Gastroesophageal sphincter (tissue), 4 donors: ENCODE measurements around the gene ALOXE3. TPM values are rescaled to one million over a fixed set of nuclear protein-coding genes. Genes with fewer than 3 reads are reported as not detected.

Source experiments
- ATAC-seq: fragments of 150-250 bp; one replicate; pipeline ENCODE4 v1.9.1; 2016; ENCODE audit warnings: mild to moderate bottlenecking, moderate library complexity
- H3K27ac ChIP-seq, 4 donors: fragments of 200-600 bp; sonication (generic) in 3 of 4; 1 replicate in 3 of 4; 2 replicates in 1 of 4; pipeline ENCODE4 v1.5.1; 2016 to 2019
- H3K27me3 ChIP-seq: fragments of 200-600 bp; sonication (generic); one replicate; pipeline ENCODE4 v1.5.1; 2019
- H3K36me3 ChIP-seq, 2 donors: fragments of 200-600 bp; sonication (generic); one replicate each; pipeline ENCODE4 v1.5.1; 2019; ENCODE audit warnings: control low read depth in 1 of 2
- H3K4me1 ChIP-seq, 3 donors: fragments of 200-600 bp; sonication (generic); 1 replicate in 2 of 3; 2 replicates in 1 of 3; pipeline ENCODE4 v1.5.1; 2016 to 2019; ENCODE audit warnings: control low read depth in 2 of 3
- H3K4me3 ChIP-seq, 2 donors: fragments of 200-600 bp; sonication (generic); one replicate each; pipeline ENCODE4 v1.5.1; 2019; ENCODE audit warnings: mild to moderate bottlenecking in 1 of 2, moderate library complexity in 1 of 2
- H3K9me3 ChIP-seq, 3 donors: fragments of 200-600 bp; sonication (generic); one replicate each; pipeline ENCODE4 v1.5.1; 2017 to 2019; ENCODE audit warnings: control low read depth in 2 of 3
- CTCF ChIP-seq, 4 experiments: fragments of 200-600 bp in 2 of 4; fragments of 450-650 bp in 2 of 4; sonication (generic) in 1 of 4; IDR thresholded peaks; one replicate each; pipeline ENCODE4 v1.5.1; 2017 to 2019; ENCODE audit warnings: antibody characterized with exemption in 4 of 4, mild to moderate bottlenecking in 2 of 4, moderate library complexity in 2 of 4
- EP300 ChIP-seq: sonication (generic); formaldehyde crosslinking; IDR thresholded peaks from one replicate; pipeline ENCODE4 v1.6.1; 2017; ENCODE audit warnings: antibody characterized with exemption, mild to moderate bottlenecking
- POLR2A ChIP-seq, 2 donors: fragments of 450-650 bp; IDR thresholded peaks; one replicate each; pipeline ENCODE4 v1.6.1; 2017; ENCODE audit warnings: antibody characterized with exemption in 2 of 2, mild to moderate bottlenecking in 2 of 2, moderate library complexity in 1 of 2
- POLR2AphosphoS5 ChIP-seq: sonication (generic); formaldehyde crosslinking; IDR thresholded peaks from one replicate; pipeline ENCODE4 v1.6.1; 2017; ENCODE audit warnings: antibody characterized with exemption
- WGBS, 2 donors: methylation state at CpG; one replicate each; pipeline ENCODE4 v1.1.5; 2018; ENCODE audit warnings: low coverage in 1 of 2; 5-methylcytosine and 5-hydroxymethylcytosine counted together
- total RNA-seq, 4 donors: library from RNA; depleted of rRNA; stranded (reverse); fragments of >200 nt; gene quantifications; one replicate each; pipeline ENCODE4 v1.1.0, GENCODE V29; 2016

The ALOXE3 gene
- total RNA-seq, 4 donors from 2014 or later = 0.37 TPM; not detected in 3

GRCh38 chr17:8138374-8138671, 20.0 kb upstream of the ALOXE3 start:
- peak overlapping the region in 1 of 2 donors; percentile 21 for H3K4me3 ChIP-seq
- H3K9me3 ChIP-seq = no peaks in the 10 kb centered on the region
- TF ChIP-seq POLR2AphosphoS5 (no peak), EP300 (no peak), CTCF (IDR thresholded peaks at IDR 0.05) (no peak), POLR2A (IDR thresholded peaks at IDR 0.05) (no peak)
- peaks cover 3 to 41% of the 10 kb centered on the region in 2 donors for H3K36me3 ChIP-seq
- WGBS, 2 donors = 0 to 1% methylated on average over 3 to 7 of the region's 7 CpGs
- H3K27me3 ChIP-seq = no peaks in the 10 kb centered on the region
- H3K27ac ChIP-seq = peak overlapping the region; percentile 88 to 100 (median 99)
- no peak for ATAC-seq
- H3K4me1 ChIP-seq = peaks cover 0 to 56% (median 9%) of the 10 kb centered on the region in 3 donors

GRCh38 chr17:8137645-8138373, 19.5 kb upstream of the ALOXE3 start:
- H3K4me1 ChIP-seq = peaks cover 0 to 51% (median 9%) of the 10 kb centered on the region in 3 donors
- 26 to 54% methylated on average over 10 to 21 of the region's 21 CpGs for WGBS, 2 donors
- ATAC-seq = no peak
- H3K4me3 ChIP-seq = peak overlapping the region in 1 of 2 donors; percentile 21
- peaks cover 3 to 36% of the 10 kb centered on the region in 2 donors for H3K36me3 ChIP-seq
- TF ChIP-seq POLR2A (IDR thresholded peaks at IDR 0.05) (no peak), CTCF (IDR thresholded peaks at IDR 0.05) (no peak), POLR2AphosphoS5 (no peak), EP300 (no peak)
- no peaks in the 10 kb centered on the region for H3K9me3 ChIP-seq
- H3K27ac ChIP-seq = peak overlapping the region; percentile 88 to 100 (median 99)
- no peaks in the 10 kb centered on the region for H3K27me3 ChIP-seq

- peaks cover 0 to 13% (median 9%) of the 10 kb centered on the region in 3 donors for H3K4me1 ChIP-seq
- peaks cover 18% of the 10 kb centered on the region for H3K27me3 ChIP-seq
- no peaks in the 10 kb centered on the region for H3K36me3 ChIP-seq
- no peak overlapping the region for H3K4me3 ChIP-seq
- 64 to 86% methylated on average over 3 to 4 of the region's 4 CpGs for WGBS, 2 donors
- no peaks in the 10 kb centered on the region for H3K9me3 ChIP-seq
- ATAC-seq = no peak
- TF ChIP-seq POLR2A (IDR thresholded peaks at IDR 0.05) = no peak
- TF ChIP-seq POLR2AphosphoS5 = no peak
- TF ChIP-seq EP300 = no peak
- TF ChIP-seq CTCF (IDR thresholded peaks at IDR 0.05) = no peak
- H3K27ac ChIP-seq = no peak overlapping the region
These were observed 15.6 kb upstream of the ALOXE3 start for GRCh38 chr17:8133941-8134340.

GRCh38 chr17:8133399-8133798, 15.1 kb upstream of the ALOXE3 start:
- no peaks in the 10 kb centered on the region for H3K36me3 ChIP-seq
- TF ChIP-seq EP300 = no peak
- TF ChIP-seq POLR2AphosphoS5 = no peak
- no peak for TF ChIP-seq CTCF (IDR thresholded peaks at IDR 0.05)
- no peak for TF ChIP-seq POLR2A (IDR thresholded peaks at IDR 0.05)
- 39% methylated on average over 3 of the region's 12 CpGs; no CpG with 5 or more reads in 1 of the 2 donors for WGBS, 2 donors
- peaks cover 23% of the 10 kb centered on the region for H3K27me3 ChIP-seq
- H3K4me1 ChIP-seq = peaks cover 0 to 9% (median 7%) of the 10 kb centered on the region in 3 donors
- H3K4me3 ChIP-seq = no peak overlapping the region
- no peaks in the 10 kb centered on the region for H3K9me3 ChIP-seq
- ATAC-seq = no peak
- no peak overlapping the region for H3K27ac ChIP-seq

GRCh38 chr17:8131844-8132441, 13.6 kb upstream of the ALOXE3 start:
- Histone ChIP-seq H3K9me3 (no peaks in the 10 kb centered on the region), H3K4me1 (peaks cover 0 to 8% (median 2%) of the 10 kb centered on the region in 3 donors), H3K27me3 (peaks cover 33% of the 10 kb centered on the region), H3K36me3 (no peaks in the 10 kb centered on the region), H3K4me3 (no peak overlapping the region), H3K27ac (no peak overlapping the region)
- ATAC-seq = no peak
- TF ChIP-seq POLR2A (IDR thresholded peaks at IDR 0.05) = no peak
- WGBS, 2 donors = 74 to 75% methylated on average over 3 of the region's 3 CpGs
